HG03025 (cell line): Measurements from ENCODE around the gene RNU7-1.
A peak's percentile ranks its signal among the peaks of the same experiment; 100 is the strongest.

Experiments used
- ATAC-seq: cut with Tn5 transposase; IDR thresholded peaks from one replicate; pipeline ENCODE4 v1.9.1; 2021; ENCODE audit warnings: mild to moderate bottlenecking, moderate library complexity; ENCODE audit not compliant: unreplicated experiment, low FRiP score

RNU7-1 gene

DNA sequence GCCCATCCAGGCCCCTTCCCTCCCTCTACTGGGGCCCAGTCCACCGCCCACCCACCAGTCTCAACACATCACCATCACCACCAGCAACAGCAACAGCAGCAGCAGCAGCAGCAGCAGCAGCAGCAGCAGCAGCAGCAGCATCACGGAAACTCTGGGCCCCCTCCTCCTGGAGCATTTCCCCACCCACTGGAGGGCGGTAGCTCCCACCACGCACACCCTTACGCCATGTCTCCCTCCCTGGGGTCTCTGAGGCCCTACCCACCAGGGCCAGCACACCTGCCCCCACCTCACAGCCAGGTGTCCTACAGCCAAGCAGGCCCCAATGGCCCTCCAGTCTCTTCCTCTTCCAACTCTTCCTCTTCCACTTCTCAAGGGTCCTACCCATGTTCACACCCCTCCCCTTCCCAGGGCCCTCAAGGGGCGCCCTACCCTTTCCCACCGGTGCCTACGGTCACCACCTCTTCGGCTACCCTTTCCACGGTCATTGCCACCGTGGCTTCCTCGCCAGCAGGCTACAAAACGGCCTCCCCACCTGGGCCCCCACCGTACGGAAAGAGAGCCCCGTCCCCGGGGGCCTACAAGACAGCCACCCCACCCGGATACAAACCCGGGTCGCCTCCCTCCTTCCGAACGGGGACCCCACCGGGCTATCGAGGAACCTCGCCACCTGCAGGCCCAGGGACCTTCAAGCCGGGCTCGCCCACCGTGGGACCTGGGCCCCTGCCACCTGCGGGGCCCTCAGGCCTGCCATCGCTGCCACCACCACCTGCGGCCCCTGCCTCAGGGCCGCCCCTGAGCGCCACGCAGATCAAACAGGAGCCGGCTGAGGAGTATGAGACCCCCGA, 6.8 kb upstream of the RNU7-1 start:
- no peak for ATAC-seq

- peak; percentile 63 for ATAC-seq
These were observed 5.9 kb upstream of the RNU7-1 start for GRCh38 chr12:6937481-6938352.

DNA sequence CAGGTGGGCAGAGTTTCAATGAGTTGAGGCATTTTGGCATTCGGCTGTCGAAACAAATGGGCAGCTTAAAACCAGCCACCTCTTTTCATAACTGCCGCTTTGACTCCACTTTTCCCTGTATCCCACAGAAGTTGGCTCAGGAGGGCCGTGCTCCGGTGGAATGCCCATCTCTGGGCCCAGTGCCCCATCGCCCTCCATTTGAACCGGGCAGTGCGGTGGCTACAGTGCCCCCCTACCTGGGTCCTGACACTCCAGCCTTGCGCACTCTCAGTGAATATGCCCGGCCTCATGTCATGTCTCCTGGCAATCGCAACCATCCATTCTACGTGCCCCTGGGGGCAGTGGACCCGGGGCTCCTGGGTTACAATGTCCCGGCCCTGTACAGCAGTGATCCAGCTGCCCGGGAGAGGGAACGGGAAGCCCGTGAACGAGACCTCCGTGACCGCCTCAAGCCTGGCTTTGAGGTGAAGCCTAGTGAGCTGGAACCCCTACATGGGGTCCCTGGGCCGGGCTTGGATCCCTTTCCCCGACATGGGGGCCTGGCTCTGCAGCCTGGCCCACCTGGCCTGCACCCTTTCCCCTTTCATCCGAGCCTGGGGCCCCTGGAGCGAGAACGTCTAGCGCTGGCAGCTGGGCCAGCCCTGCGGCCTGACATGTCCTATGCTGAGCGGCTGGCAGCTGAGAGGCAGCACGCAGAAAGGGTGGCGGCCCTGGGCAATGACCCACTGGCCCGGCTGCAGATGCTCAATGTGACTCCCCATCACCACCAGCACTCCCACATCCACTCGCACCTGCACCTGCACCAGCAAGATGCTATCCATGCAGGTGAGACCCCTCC, 5.0 kb upstream of the RNU7-1 start:
- ATAC-seq: no peak

DNA sequence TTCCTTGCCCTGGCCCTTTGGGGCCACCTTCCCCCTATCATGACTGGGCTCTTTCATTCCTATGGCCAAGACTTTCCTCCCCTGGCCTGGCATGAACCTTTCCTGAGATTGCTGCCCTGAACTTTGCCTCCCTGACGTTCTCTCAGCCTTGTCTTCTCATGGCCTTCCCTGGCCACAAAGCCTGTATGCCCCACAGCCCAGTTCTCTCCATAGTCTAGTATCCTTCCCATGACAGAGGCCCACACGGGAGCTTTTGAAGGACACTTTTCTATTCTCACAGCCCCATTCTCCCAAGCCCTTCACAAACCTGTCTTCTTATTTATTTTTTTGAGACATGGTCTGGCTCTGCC, 4.5 kb upstream of the RNU7-1 start:
- ATAC-seq: no peak

DNA sequence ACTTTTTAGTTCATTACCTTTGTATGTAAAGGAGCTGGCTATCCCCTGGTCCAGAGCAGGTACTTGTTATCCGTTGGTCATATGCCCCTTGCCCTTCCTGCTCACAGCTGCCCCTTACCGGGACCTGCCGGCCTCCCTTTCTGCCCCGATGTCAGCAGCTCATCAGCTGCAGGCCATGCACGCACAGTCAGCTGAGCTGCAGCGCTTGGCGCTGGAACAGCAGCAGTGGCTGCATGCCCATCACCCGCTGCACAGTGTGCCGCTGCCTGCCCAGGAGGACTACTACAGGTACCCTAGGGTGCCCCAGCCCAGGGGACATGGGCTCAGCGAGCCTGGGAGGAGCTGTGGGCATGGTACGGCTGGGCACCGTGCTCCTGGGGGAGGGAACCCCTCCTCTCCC, 2.3 kb upstream of the RNU7-1 start:
- no peak for ATAC-seq

GRCh38 chr12:6941782-6942181, 1.8 kb upstream of the RNU7-1 start:
- ATAC-seq: no peak

DNA sequence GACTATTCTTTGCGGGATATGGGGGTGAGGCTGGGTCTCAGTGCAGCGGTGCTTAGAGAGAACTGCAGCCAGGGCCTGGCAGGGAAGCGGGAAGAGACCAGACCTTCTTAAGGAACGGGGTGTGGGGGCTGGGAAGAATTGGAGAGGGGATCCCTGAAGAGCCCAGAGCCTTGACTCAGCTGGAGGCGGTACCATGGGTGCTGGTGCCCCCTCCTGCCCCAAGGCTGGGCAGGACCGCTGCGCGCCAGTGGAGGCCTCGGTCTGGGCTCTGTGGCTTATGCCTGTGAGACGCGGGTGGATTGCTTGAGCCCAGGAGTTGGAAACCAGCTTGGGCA, 1.3 kb upstream of the RNU7-1 start:
- ATAC-seq: no peak

DNA sequence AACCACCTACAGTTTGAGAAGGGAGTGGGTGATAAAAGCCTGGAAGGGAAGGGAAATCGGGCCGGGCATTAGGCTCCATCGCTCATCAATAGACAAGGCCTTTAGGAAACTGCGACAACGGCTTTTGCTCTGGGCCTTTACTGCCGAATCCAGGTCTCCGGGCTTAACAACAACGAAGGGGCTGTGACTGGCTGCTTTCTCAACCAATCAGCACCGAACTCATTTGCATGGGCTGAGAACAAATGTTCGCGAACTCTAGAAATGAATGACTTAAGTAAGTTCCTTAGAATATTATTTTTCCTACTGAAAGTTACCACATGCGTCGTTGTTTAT, 261 bp upstream of the RNU7-1 start:
- peak; percentile 10 for ATAC-seq

GRCh38 chr12:6944381-6945186, 968 bp downstream of the RNU7-1 start:
- ATAC-seq: peak; percentile 26

DNA sequence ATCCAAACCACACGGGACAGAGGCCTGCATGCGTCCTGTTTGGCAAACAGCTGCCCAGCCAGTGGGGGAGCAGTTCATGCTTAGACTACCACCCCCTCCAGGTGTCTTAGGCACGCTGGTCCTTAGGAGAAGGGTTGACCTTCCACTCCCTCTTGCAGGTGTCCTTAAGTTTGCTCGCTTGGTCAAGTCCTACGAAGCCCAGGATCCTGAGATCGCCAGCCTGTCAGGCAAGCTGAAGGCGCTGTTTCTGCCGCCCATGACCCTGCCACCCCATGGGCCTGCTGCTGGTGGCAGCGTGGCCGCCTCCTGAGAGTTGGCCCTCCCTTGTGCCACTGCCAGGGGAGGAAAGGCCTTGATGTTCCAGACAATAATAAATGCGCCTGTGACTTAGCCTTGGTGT, 2.0 kb downstream of the RNU7-1 start:
- ATAC-seq: no peak

DNA sequence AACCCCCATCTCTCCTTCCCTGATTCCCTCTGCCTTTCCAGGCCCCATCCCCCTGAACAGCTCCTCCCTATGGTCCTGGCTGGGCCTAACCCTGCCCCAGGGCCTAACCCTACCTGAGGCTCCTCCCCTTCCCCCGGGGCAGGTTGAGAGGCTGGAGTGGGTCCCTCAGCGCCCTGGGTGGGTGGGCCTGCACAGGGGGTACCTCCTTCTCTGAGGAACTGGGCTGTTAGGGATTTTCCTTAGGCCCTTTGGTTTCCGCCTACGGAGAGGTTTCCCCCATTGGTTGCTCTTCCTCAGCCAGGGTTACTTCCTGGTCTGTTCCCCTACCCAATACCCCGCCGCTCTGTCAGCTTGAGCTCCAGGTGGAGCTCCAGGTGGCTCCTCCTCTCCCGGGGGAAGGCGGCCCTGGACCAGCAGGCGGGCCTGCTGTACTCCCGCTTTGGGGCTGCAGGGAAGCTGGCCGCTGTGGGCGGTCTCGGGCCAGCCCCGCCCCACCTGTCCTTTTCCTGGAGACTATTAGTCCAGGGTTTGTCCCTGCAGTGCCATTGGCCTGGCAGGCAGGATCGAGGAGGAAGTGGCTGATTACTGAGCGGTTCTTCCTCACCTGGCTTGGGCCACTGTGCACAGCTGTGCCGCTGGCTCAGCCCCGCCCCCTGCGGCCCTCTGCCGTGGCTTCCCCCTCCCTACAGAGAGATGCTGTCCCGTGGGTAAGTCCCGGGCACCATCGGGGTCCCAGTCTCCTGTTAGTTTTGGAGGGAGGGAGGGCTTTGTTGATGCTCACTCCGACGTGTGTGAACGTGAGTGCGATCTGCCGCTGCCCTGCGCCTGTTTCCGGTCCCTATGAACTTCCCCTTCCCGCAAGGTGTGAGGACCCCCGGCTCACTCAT, 2.7 kb downstream of the RNU7-1 start:
- ATAC-seq: no peak

DNA sequence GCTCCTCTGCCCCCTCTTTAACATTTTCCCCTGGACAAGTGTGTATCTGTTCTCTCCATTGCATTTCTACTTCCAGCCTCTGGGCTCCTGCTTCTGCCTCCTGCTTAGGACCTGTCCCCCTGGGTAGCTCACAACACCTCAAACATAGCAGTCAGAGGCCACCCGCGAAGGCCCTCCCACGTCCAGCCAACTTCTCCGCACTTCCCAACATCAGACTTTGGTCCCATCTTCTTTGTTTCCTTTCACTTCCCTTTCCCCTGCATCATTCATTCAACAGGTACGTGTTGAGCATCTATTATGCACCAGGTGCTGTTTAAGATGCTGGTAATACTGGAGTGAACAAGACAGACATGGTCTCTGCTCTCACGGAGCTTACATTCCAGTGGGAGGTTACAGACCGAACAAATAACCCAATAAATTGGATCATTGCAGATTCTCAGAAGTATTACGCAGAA, 3.3 kb downstream of the RNU7-1 start:
- ATAC-seq: no peak

DNA sequence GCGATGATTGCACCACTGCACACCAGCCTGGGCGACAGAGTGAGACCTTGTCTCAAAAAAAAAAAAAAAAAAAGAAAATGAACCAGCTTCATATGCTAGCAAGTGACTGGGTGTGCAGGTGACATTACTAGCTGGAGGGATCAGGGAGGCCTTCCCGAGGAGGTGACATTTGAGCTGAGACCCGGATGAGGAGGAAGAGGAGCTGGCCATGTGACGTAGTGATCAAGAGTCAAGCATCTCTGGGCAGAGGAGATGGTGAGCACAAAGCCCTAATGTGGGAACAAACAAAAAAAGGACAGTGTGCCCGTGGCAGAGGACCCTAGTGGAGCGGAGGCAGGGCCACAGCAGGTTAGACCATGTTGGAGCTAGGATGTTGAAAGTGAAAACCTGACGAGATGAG, 4.0 kb downstream of the RNU7-1 start:
- ATAC-seq: no peak

DNA sequence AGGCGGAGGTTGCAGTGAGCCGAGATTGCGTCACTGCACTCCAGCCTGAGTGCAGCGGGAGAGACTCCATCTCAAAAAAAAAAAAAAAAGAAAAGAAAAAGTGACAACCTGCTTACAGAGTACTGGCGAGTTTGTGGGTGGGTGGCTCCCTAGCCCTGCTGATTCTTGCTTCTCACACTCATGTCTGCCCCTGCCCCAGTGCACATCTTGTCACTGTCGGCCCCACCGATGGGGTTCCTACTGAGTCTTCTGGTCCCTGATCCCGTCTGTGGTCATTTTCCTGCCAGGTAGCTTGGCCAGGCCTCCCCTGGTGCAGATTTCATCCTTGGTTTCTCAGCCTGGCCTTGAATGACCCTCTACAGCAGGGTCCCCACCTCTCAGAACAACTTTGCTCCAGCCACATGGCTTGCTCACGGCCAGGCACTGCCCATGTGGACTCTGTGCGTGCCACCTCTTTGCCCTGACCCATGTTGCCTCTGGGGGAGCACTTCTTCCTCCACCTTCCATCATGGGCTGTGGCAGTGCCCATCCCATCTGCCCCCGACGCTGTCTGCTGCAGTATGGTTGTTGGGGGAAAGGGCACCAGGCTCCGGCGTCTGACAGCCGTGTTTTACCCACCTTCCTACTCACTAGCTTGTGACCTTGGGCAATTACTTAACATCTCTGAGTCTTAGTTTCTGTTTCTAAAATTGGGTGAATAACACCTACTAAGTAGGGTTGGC, 5.4 kb downstream of the RNU7-1 start:
- no peak for ATAC-seq

DNA sequence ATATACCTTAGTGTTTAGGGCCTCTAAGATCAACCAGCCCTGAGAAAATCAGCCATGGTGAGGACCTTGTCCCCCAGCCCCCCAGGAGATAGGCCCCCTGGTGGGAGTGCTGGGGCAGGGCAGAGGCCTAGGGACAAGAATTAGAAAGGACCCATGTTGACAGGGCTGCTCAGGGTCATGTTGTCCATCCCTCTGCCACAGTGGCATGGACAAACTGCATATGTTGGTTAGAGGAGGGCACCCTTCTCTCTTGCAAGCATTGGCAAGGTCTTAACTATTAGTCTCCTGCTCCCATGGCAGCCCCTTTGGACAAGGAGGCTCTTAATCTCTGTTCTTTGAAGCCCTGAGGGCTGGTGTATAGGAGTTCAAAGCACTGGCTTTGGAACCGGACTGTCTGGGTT, 6.8 kb downstream of the RNU7-1 start:
- no peak for ATAC-seq

DNA sequence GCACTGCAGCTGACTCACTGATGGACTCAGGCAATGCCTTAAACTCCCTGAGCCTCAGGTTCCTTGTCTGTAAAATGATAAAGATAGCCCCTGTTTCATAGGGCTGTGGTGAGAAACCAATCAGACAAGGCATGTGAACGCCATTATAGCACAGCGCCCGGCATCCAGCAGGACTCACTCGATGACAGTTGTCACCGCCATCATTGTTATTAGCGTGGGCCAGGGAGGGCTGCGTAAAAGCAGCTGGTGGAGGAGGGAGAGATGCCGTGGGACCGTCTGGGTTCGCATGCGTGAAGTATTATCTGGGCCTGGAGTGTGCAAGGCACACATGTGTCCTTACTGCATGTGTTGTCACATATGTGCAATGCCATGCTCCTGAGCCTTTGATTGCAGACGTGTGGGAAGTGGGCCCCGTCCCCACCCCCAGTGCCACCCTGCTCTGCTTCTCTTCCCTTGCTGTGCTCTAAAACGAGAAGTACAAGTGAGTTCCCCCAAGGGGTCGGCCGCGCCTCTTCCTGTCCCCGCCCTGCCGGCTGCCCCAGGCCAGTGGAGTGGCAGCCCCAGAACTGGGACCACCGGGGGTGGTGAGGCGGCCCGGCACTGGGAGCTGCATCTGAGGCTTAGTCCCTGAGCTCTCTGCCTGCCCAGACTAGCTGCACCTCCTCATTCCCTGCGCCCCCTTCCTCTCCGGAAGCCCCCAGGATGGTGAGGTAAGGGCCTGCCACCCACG, 7.4 kb downstream of the RNU7-1 start, which contains the start of gene PTPN6:
PTPN6 (plus strand) TSS at position 546 of the 730 bp plus-strand sequence; CDS start at position 703, 157 bp downstream.
- no peak for ATAC-seq

- ATAC-seq: no peak
These were observed 8.0 kb downstream of the RNU7-1 start for GRCh38 chr12:6951551-6952120.
